AG04450 (cell line): Measurements from ENCODE around the gene PXK. TPM values are rescaled to one million over a fixed set of nuclear protein-coding genes. Genes with fewer than 3 reads are reported as not detected.
"Not testable (repeated sequence)": the region's sequence is repeated elsewhere in the genome, so short reads cannot be mapped to it uniquely, and the experiment has no call there.

Experiments used
- CTCF ChIA-PET: fragments of 300-600, 350-600 bp; formaldehyde crosslinking; extraction: SDS; loops from one replicate; lab custom pipeline; 2022; ENCODE audit warnings: antibody characterized with exemption, inconsistent platforms; lab: Charles Lee
- POLR2A ChIA-PET: fragments of 350-600 bp; formaldehyde crosslinking; extraction: SDS; loops from one replicate; lab custom pipeline; 2021; ENCODE audit warnings: antibody characterized with exemption, inconsistent platforms; lab: Yijun Ruan, JAX
- DNase-seq: peaks from one replicate; pipeline ENCODE4 v3.0.0-alpha.2; 2011; ENCODE audit warnings: low read depth, low spot score
- H3K27ac ChIP-seq: one replicate; pipeline ENCODE4 v1.5.1; 2012; ENCODE audit warnings: low read depth, low read length, control low read depth
- H3K27me3 ChIP-seq: one replicate; pipeline ENCODE4 v1.6.0; 2012; ENCODE audit warnings: low read length; ENCODE audit not compliant: control insufficient read depth, insufficient read depth
- H3K4me3 ChIP-seq: 2 replicates; pipeline ENCODE4 v1.5.1; 2011; ENCODE audit warnings: mild to moderate bottlenecking, low read depth, low read length, control low read depth
- H3K9me3 ChIP-seq: 2 replicates; pipeline ENCODE4 v1.5.1; 2012; ENCODE audit warnings: low read length; ENCODE audit not compliant: control insufficient read depth, insufficient read depth
- CTCF ChIP-seq: IDR thresholded peaks from 2 replicates; pipeline ENCODE4 v1.5.1; 2011; ENCODE audit warnings: low read depth, low read length, control low read depth, inconsistent platforms
- polyA plus RNA-seq: library from polyadenylated mRNA; depleted of rRNA; stranded (reverse); fragments of >200 nt; gene quantifications from 2 replicates; pipeline ENCODE4 v1.2.3, GENCODE V29; 2011

PXK gene
- polyA plus RNA-seq, 1 experiment = 70.3 TPM

DNA sequence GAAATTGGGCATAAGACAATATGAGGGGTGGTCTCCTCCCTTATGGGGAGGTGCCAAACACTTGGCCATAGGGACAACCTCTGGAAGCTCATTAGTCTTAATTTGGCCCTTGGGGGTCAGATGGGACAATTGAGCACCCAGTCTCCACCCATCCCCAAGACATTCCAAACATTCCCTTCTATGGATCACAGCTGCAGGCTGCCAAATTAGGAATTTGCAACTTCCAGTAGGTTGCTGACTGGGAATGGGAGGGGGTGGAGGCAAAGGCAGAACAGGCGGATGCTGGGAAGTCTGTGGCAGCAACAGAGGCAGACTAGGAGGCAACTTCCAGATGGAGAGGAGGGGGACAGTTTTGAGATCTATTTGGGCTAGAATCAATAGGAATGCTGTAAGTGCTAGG is 102.3 kb downstream of the PXK start:
- Histone ChIP-seq H3K27ac (peak overlapping the region; percentile 39), H3K9me3 (no peaks in the 10 kb centered on the region; the same call in 1 of the 2 replicates), H3K27me3 (no peaks in the 10 kb centered on the region), H3K4me3 (no peak overlapping the region)
- DNase-seq = peak; percentile 41
- ChIA-PET CTCF (interaction anchor here (1.3 kb wide), 1 partner anchor 98 kb away, joined by 3 read pairs; no protein-coding TSS in a partner anchor), POLR2A (no interaction called here)
- no peak for TF ChIP-seq CTCF

DNA sequence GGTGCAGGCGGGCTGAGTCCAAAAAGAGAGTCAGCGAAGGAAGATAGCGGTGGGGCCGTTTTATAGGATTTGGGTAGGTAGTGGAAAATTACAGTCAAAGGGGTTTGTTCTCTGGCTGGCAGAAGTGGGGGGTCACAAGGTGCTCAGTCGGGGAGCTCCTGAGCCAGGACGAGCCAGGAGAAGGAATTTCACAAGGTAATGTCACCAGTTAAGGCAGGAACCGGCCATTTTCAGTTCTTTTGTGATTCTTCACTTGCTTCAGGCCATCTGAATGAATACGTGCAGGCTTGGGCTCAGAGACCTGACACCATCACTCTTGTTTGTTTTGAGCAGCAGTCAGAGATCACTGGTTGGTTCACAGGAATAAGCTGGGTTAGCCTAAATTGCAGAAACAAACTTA is 104.6 kb downstream of the PXK start:
- CTCF ChIA-PET = interaction anchor here (2.7 kb wide), 1 partner anchor 26 kb away, joined by 7 read pairs; no protein-coding TSS in a partner anchor
- H3K9me3 ChIP-seq, DNase-seq, H3K27ac ChIP-seq, H3K27me3 ChIP-seq, H3K4me3 ChIP-seq, POLR2A ChIA-PET: not testable (repeated sequence)

DNA sequence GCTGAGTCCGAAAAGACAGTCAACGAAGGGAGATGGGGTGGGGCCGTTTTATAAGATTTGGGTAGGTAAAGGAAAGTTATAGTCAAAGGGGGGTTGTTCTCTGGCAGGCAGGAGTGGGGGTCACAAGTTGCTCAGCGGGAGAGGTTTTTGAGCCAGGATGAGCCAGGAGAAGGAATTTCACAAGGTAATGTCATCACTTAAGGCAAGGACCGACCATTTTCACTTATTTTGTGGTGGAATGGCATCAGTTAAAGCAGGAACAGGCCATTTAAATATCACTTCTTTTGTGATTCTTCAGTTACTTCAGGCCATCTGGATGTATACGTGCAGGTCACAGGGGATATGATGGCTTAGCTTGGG is 108.3 kb downstream of the PXK start:
- POLR2A ChIA-PET, H3K27me3 ChIP-seq, H3K4me3 ChIP-seq, H3K9me3 ChIP-seq, H3K27ac ChIP-seq, DNase-seq: not testable (repeated sequence)
- CTCF ChIA-PET = interaction anchor here (1.1 to 1.2 kb wide), 2 partner anchors 20 to 92 kb away, joined by 3 read pairs; no protein-coding TSS in a partner anchor

DNA sequence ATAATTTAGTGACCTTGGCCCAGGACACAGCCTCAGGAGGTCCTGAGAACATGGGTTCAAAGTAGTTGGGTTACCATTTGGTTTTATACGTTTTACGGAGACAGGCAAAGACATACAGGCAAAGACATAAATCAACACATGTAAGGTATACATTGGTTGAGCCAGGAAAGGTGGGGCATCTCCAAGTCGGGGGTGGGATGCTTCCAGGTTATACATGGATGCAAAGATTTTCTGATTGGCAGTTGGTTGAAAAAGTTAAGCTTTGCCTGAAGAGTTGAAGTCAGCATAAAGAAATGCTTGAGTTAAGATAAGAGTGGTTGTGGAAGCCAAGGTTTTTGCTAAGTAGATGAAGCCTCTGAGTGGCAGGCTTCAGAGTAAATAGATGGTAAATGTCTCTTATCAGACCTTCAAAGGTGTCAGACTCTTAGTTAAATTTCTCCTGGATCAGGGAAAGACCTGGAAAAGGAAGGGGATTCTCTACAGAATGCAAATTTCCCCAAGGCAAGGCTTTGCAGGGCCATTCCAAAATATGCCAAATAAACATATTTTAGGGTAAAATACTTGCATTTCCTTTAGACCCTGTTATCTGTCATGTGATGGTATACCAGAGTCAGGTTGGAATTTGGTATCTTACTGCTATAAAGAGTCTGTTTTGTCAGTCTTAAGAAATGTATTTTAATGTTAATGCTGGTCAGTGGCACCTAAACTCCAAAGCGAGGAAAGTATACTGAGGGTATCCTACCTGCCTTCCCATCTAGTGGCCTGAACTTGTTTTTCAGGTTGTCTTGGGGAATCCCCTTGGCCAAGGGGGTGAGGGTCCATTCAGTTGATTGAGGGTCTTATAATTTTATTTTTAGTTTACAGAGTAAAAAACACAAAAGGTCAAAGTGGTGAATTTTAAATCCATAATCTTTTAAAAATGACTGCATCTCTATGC is 109.1 kb downstream of the PXK start:
- ChIA-PET CTCF (interaction anchor here (0.5 to 1.2 kb wide), 2 partner anchors 63 to 92 kb away, joined by 3 to 7 read pairs; no protein-coding TSS in a partner anchor), POLR2A (no interaction called here)
- Histone ChIP-seq H3K27ac (no peak overlapping the region), H3K9me3 (no peaks in the 10 kb centered on the region), H3K27me3 (peaks cover 5% of the 10 kb centered on the region), H3K4me3 (no peak overlapping the region)
- no peak for DNase-seq
- TF ChIP-seq CTCF = no peak

DNA sequence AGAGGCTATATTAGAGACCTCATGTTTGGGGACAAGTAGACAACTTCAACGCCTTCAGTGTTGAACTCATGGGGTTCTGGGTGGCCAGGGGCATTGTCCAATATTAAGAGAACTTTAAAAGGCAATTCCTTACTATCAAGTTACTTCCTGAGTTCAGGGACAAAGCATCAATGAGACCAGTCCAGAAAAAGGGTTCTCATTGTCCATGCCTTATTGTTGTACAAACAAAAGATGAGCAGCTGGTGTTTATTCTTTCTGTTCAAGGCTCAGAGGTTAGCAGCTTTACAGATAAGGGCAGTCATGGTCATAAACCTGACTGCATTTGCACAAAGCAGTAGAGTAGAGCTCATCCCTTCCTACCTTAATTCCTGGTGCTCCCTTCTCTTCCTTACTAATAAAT is 119.5 kb downstream of the PXK start:
- Histone ChIP-seq H3K27ac (no peak overlapping the region), H3K9me3 (peaks cover 13% of the 10 kb centered on the region), H3K27me3 (peaks cover 3% of the 10 kb centered on the region), H3K4me3 (no peak overlapping the region)
- ChIA-PET POLR2A (no interaction called here), CTCF (interaction anchor here (0.6 to 2.8 kb wide), 2 partner anchors 12 to 116 kb away, joined by 3 to 12 read pairs; no protein-coding TSS in a partner anchor)
- TF ChIP-seq CTCF = no peak
- no peak for DNase-seq

DNA sequence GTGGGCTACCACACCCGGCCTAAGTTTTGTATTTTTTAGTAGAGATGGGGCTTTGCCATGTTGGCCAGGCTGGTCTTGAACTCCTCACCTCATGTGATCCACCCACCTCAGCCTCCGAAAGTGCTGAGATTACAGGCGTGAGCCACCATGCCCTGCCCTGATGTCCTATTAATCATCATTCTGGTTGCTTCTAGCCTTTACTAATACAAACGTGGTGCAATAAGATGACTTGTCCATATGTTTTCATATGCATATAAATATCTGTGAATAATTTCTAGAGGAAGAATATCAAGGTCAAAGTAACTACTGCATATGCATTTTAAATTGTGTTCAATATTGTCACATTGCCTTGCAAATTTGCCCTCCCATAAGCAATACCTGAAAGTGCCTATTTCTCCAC is 126.5 kb downstream of the PXK start:
- ChIA-PET CTCF (no interaction called here), POLR2A (no interaction called here)
- no peak for DNase-seq
- no peak for TF ChIP-seq CTCF
- peaks cover 3% of the 10 kb centered on the region for H3K27me3 ChIP-seq
- H3K9me3 ChIP-seq = peaks cover 13% of the 10 kb centered on the region
- H3K4me3 ChIP-seq = no peak overlapping the region
- H3K27ac ChIP-seq = no peak overlapping the region
